Measurements from ENCODE around the gene RBBP7. TPM values are rescaled to one million over a fixed set of nuclear protein-coding genes. Genes with fewer than 3 reads are reported as not detected.
A peak's percentile ranks its signal among the peaks of the same experiment; 100 is the strongest.

The RBBP7 gene
- total RNA-seq, 1 donor from 2014 or later = 225 TPM

- no peaks in the 10 kb centered on the region for H3K27me3 Mint-ChIP-seq (ENCODE audit: low read depth)
- DNase-seq (ENCODE audit: low spot score in 2 of 2, unreplicated experiment in 2 of 2) = no peak
- H3K9me3 Mint-ChIP-seq = no peaks in the 10 kb centered on the region
- peaks cover 16% of the 10 kb centered on the region for H3K36me3 Mint-ChIP-seq
- TF ChIP-seq CTCF (IDR thresholded peaks at IDR 0.05; ENCODE audit: unreplicated experiment) = no peak
- H3K4me3 Mint-ChIP-seq = no peak overlapping the region
- H3K4me1 Mint-ChIP-seq = peaks cover 73% of the 10 kb centered on the region
- H3K27ac Mint-ChIP-seq = peak overlapping the region; percentile 60
Measured at GRCh38 chrX:16834806-16835205, 35.4 kb downstream of the RBBP7 start.

GRCh38 chrX:16832301-16832700 is 37.9 kb downstream of the RBBP7 start:
- peaks cover 74% of the 10 kb centered on the region for H3K4me1 Mint-ChIP-seq
- DNase-seq (ENCODE audit: low spot score in 2 of 2, unreplicated experiment in 2 of 2) = no peak
- no peak for TF ChIP-seq CTCF (IDR thresholded peaks at IDR 0.05; ENCODE audit: unreplicated experiment)
- peaks cover 15% of the 10 kb centered on the region for H3K36me3 Mint-ChIP-seq
- no peak overlapping the region for H3K4me3 Mint-ChIP-seq
- no peaks in the 10 kb centered on the region for H3K27me3 Mint-ChIP-seq (ENCODE audit: low read depth)
- H3K27ac Mint-ChIP-seq = peak overlapping the region; percentile 76
- H3K9me3 Mint-ChIP-seq = no peaks in the 10 kb centered on the region

- H3K9me3 Mint-ChIP-seq = no peaks in the 10 kb centered on the region
- H3K27me3 Mint-ChIP-seq (ENCODE audit: low read depth) = no peaks in the 10 kb centered on the region
- H3K27ac Mint-ChIP-seq = peak overlapping the region; percentile 98
- H3K36me3 Mint-ChIP-seq = peaks cover 11% of the 10 kb centered on the region
- DNase-seq (ENCODE audit: low spot score in 2 of 2, unreplicated experiment in 2 of 2) = no peak
- TF ChIP-seq CTCF (IDR thresholded peaks at IDR 0.05; ENCODE audit: unreplicated experiment) = no peak
- H3K4me3 Mint-ChIP-seq = no peak overlapping the region
- peaks cover 50% of the 10 kb centered on the region for H3K4me1 Mint-ChIP-seq
Measured at GRCh38 chrX:16828124-16828908, 41.8 kb downstream of the RBBP7 start.

GRCh38 chrX:16827225-16827624 is 42.9 kb downstream of the RBBP7 start:
- Mint-ChIP-seq H3K27ac (peak overlapping the region; percentile 98), H3K27me3 (ENCODE audit: low read depth) (no peaks in the 10 kb centered on the region), H3K9me3 (no peaks in the 10 kb centered on the region), H3K4me1 (peaks cover 39% of the 10 kb centered on the region), H3K4me3 (no peak overlapping the region), H3K36me3 (peaks cover 18% of the 10 kb centered on the region)
- TF ChIP-seq CTCF (IDR thresholded peaks at IDR 0.05; ENCODE audit: unreplicated experiment) = no peak
- no peak for DNase-seq (ENCODE audit: low spot score in 2 of 2, unreplicated experiment in 2 of 2)

GRCh38 chrX:16826207-16826606 is 44.0 kb downstream of the RBBP7 start:
- TF ChIP-seq CTCF (IDR thresholded peaks at IDR 0.05; ENCODE audit: unreplicated experiment) = peak; percentile 57
- no peak overlapping the region for H3K4me3 Mint-ChIP-seq
- H3K4me1 Mint-ChIP-seq = peaks cover 30% of the 10 kb centered on the region
- H3K27ac Mint-ChIP-seq = peak overlapping the region; percentile 47
- H3K9me3 Mint-ChIP-seq = no peaks in the 10 kb centered on the region
- peaks cover 18% of the 10 kb centered on the region for H3K36me3 Mint-ChIP-seq
- no peak for DNase-seq (ENCODE audit: low spot score in 2 of 2, unreplicated experiment in 2 of 2)
- no peaks in the 10 kb centered on the region for H3K27me3 Mint-ChIP-seq (ENCODE audit: low read depth)
